HCT116 (cell line): ENCODE data around the gene TGM1. TPM values are rescaled to one million over a fixed set of nuclear protein-coding genes. Genes with fewer than 3 reads are reported as not detected.

ENCODE experiments used
- ATAC-seq: fragments of 200-7000 bp; cut with Tn5 transposase; 2 replicates; pipeline ENCODE4 v1.9.1; 2020; ENCODE audit warnings: mild to moderate bottlenecking, moderate library complexity
- BruUV-seq: library from RNA; stranded (reverse); fragments of 400-500 nt; replicated peaks from 2 replicates; lab custom pipeline; 2021; lab: Mats Ljungman, UMichigan
- CTCF ChIA-PET: fragments of 300-600 bp; sonication (Branson Sonifier 250); formaldehyde crosslinking; loops from one replicate; lab custom pipeline; 2021; ENCODE audit warnings: antibody characterized with exemption; lab: Charles Lee
- POLR2A ChIA-PET: fragments of 300-600, 350-600 bp; sonication (Branson Sonifier 250); formaldehyde crosslinking; loops from one replicate; lab custom pipeline; 2021; ENCODE audit warnings: antibody characterized with exemption; lab: Charles Lee
- RAD21 ChIA-PET, 2 experiments: fragments of 300-600 bp; sonication (Branson Sonifier 250); formaldehyde crosslinking; loops; one replicate each; lab custom pipeline; 2023; ENCODE audit warnings: low total read pairs in 2 of 2; ENCODE audit not compliant: uncharacterized antibody in 2 of 2, unreplicated experiment in 2 of 2, low non-redundant PET in 1 of 2; lab: Charles Lee
- DNase-seq: peaks from one replicate; pipeline ENCODE4 v3.0.0-alpha.2; 2010; ENCODE audit warnings: low read depth, low spot score
- H2AFZ ChIP-seq: fragments of 200-600 bp; shearing (Covaris generic), sonication (generic); 2 replicates; pipeline ENCODE4 v1.6.1; 2017; ENCODE audit warnings: low read depth, mixed run types, mixed read lengths, antibody characterized with exemption, low read length; ENCODE audit not compliant: poor library complexity, severe bottlenecking
- H3K27ac ChIP-seq: 2 replicates; pipeline ENCODE4 v1.5.1; 2012; ENCODE audit warnings: low read depth, low read length
- H3K27me3 ChIP-seq: fragments of 200-600 bp; sonication (generic); 2 replicates; pipeline ENCODE4 v1.6.1; 2016; ENCODE audit warnings: mixed run types, low read length, mixed read lengths; ENCODE audit not compliant: insufficient read depth
- H3K36me3 ChIP-seq, 2 experiments: fragments of 200-500 bp in 1 of 2; fragments of 200-600 bp in 1 of 2; sonication (Bioruptor generic) in 1 of 2; sonication (generic) in 1 of 2; 2 replicates each; pipeline versions ENCODE4 v1.5.1 to v1.6.1; 2014 to 2016; ENCODE audit warnings: low read length in 2 of 2, inconsistent platforms in 1 of 2, mixed read lengths in 1 of 2, mixed run types in 1 of 2; ENCODE audit not compliant: insufficient read depth in 2 of 2, control insufficient read depth in 1 of 2
- H3K4me1 ChIP-seq, 2 experiments: fragments of 200-600 bp in 1 of 2; sonication (generic) in 1 of 2; 2 replicates each; pipeline versions ENCODE4 v1.5.1 to v1.6.1; 2012 to 2017; ENCODE audit warnings: low read length in 2 of 2, inconsistent platforms in 1 of 2, mild to moderate bottlenecking in 1 of 2, mixed read lengths in 1 of 2, mixed run types in 1 of 2, moderate library complexity in 1 of 2; ENCODE audit not compliant: insufficient read depth in 2 of 2, control insufficient read depth in 1 of 2
- H3K4me2 ChIP-seq: fragments of 200-600 bp; sonication (generic); 2 replicates; pipeline ENCODE4 v1.6.1; 2017; ENCODE audit warnings: mixed run types, low read length, mixed read lengths
- H3K4me3 ChIP-seq, 2 experiments: fragments of 200-600 bp in 1 of 2; sonication (generic) in 1 of 2; replicated peaks in 1 of 2; 2 replicates each; pipeline ENCODE4 v1.5.1; 2011 to 2016; ENCODE audit warnings: low read length in 2 of 2, control low read depth in 1 of 2, low read depth in 1 of 2, mild to moderate bottlenecking in 1 of 2, mixed read lengths in 1 of 2, mixed run types in 1 of 2
- H3K79me2 ChIP-seq: fragments of 200-600 bp; sonication (generic); 2 replicates; pipeline ENCODE4 v1.6.1; 2017; ENCODE audit warnings: mild to moderate bottlenecking, mixed run types, low read length, moderate library complexity, mixed read lengths; ENCODE audit not compliant: insufficient read depth
- H3K9ac ChIP-seq: fragments of 200-600 bp; sonication (generic); 2 replicates; pipeline ENCODE4 v1.6.1; 2016; ENCODE audit warnings: low read length, mixed read lengths
- H3K9me2 ChIP-seq: fragments of 200-600 bp; sonication (generic), shearing (Covaris generic); 2 replicates; pipeline ENCODE4 v1.6.1; 2017; ENCODE audit warnings: mixed run types, mild to moderate bottlenecking, moderate library complexity; ENCODE audit not compliant: insufficient read depth
- H3K9me3 ChIP-seq, 2 experiments: fragments of 200-500 bp in 1 of 2; fragments of 200-600 bp in 1 of 2; sonication (Bioruptor generic) in 1 of 2; sonication (generic) in 1 of 2; 2 replicates each; pipeline ENCODE4 v1.6.1; 2014 to 2017; ENCODE audit warnings: low read length in 2 of 2, mixed read lengths in 2 of 2, inconsistent platforms in 1 of 2, low read depth in 1 of 2, mild to moderate bottlenecking in 1 of 2, mixed run types in 1 of 2, moderate library complexity in 1 of 2; ENCODE audit not compliant: control insufficient read depth in 1 of 2, insufficient read depth in 1 of 2
- H4K20me1 ChIP-seq: fragments of 200-600 bp; sonication (generic), shearing (Covaris generic); 2 replicates; pipeline ENCODE4 v1.6.1; 2017; ENCODE audit warnings: mixed run types, mild to moderate bottlenecking, moderate library complexity; ENCODE audit not compliant: insufficient read depth
- EGR1 ChIP-seq: IDR thresholded peaks from 2 replicates; pipeline ENCODE4 v1.6.1; 2012; ENCODE audit warnings: low read depth
- EZH2 ChIP-seq: fragments of 200-600 bp; sonication (generic); IDR thresholded peaks from 2 replicates; pipeline ENCODE4 v1.6.1; 2017; ENCODE audit warnings: antibody characterized with exemption, mixed run types
- EZH2phosphoT487 ChIP-seq: fragments of 200-600 bp; IDR thresholded peaks from 2 replicates; pipeline ENCODE4 v1.6.1; 2018; ENCODE audit warnings: antibody characterized with exemption, borderline replicate concordance
- POLR2AphosphoS5 ChIP-seq: IDR thresholded peaks from 2 replicates; pipeline ENCODE4 v1.6.1; 2011; ENCODE audit warnings: mild to moderate bottlenecking, low read depth, low read length, moderate library complexity
- RAD21 ChIP-seq: IDR thresholded peaks from 2 replicates; pipeline ENCODE4 v1.6.1; 2012; ENCODE audit warnings: low read depth, mild to moderate bottlenecking
- SIN3A ChIP-seq: IDR thresholded peaks from 2 replicates; pipeline ENCODE4 v1.6.1; 2012; ENCODE audit warnings: low read depth
- SP1 ChIP-seq: IDR thresholded peaks from 2 replicates; pipeline ENCODE4 v1.6.1; 2012; ENCODE audit warnings: low read depth
- SRF ChIP-seq: IDR thresholded peaks from 2 replicates; pipeline ENCODE4 v1.6.1; 2012; ENCODE audit warnings: low read depth
- ZNF274 ChIP-seq: fragments of 200-500 bp; sonication (Bioruptor generic); IDR thresholded peaks from 2 replicates; pipeline ENCODE4 v1.6.1; 2014; ENCODE audit warnings: mild to moderate bottlenecking, low read depth, low read length, inconsistent platforms
- intact Hi-C: fragments of 100-400 bp; cut with micrococcal nuclease; formaldehyde crosslinking; loops from 2 replicates; pipeline ENCODE4 v1.10.0; 2022
- total RNA-seq: library from RNA; stranded (reverse); gene quantifications from one replicate; pipeline ENCODE4 v1.2.1, GENCODE V29; 2021; ENCODE audit not compliant: unreplicated experiment

The TGM1 gene
- total RNA-seq, 1 experiment from 2014 or later, result 5.6 TPM

GRCh38 chr14:24250354-24250753, 12.6 kb downstream of the TGM1 start:
- Histone ChIP-seq H3K36me3 (no peaks in the 10 kb centered on the region; a peak in 1 of 4 replicates), H3K4me1 (peaks cover 0 to 5% of the 10 kb centered on the region in 2 experiments; a peak in 1 of 4 replicates), H3K4me2 (no peak overlapping the region), H3K4me3 (no peak overlapping the region), H3K27me3 (no peaks in the 10 kb centered on the region), H3K9me3 (no peaks in the 10 kb centered on the region), H4K20me1 (no peaks in the 10 kb centered on the region)
- intact Hi-C loops, result no loop called here
- DNase-seq, result no peak
- CTCF ChIA-PET, result no interaction called here
- TF ChIP-seq POLR2AphosphoS5 (no peak), SP1 (no peak), EGR1 (no peak), EZH2 (no peak), RAD21 (no peak), SIN3A (no peak), EZH2phosphoT487 (no peak), SRF (no peak)
- TF ChIP-seq, all 23 proteins: peak for 0
- RAD21 ChIA-PET, result no interaction called here
- Histone ChIP-seq H3K27ac (no peak overlapping the region), H3K9me2 (no peaks in the 10 kb centered on the region), H2AFZ (no peak overlapping the region), H3K9ac (no peak overlapping the region), H3K79me2 (no peaks in the 10 kb centered on the region)
- no peak for ATAC-seq
- BruUV-seq, result no TSS peak
- POLR2A ChIA-PET, result interaction anchor here (1.7 kb wide), 1 partner anchor 8 kb away, joined by 7 read pairs; the partner anchor contains the start of gene TINF2

- H3K27ac ChIP-seq, result no peak overlapping the region
- DNase-seq (no peak), ATAC-seq (no peak)
- peaks cover 0 to 5% of the 10 kb centered on the region in 2 experiments; a peak in 1 of 4 replicates for H3K4me1 ChIP-seq
- H3K9ac ChIP-seq, result no peak overlapping the region
- RAD21 ChIA-PET, result no interaction called here
- no peaks in the 10 kb centered on the region for H3K36me3 ChIP-seq
- H3K9me3 ChIP-seq, result no peaks in the 10 kb centered on the region
- POLR2A ChIA-PET, result no interaction called here
- intact Hi-C loops, result no loop called here
- no peak overlapping the region for H3K4me3 ChIP-seq
- CTCF ChIA-PET, result no interaction called here
- H3K79me2 ChIP-seq, result no peaks in the 10 kb centered on the region
- H2AFZ ChIP-seq, result no peak overlapping the region
- no TSS peak for BruUV-seq
- no peak overlapping the region for H3K4me2 ChIP-seq
- no peaks in the 10 kb centered on the region for H3K9me2 ChIP-seq
- no peaks in the 10 kb centered on the region for H4K20me1 ChIP-seq
- TF ChIP-seq EGR1 (no peak), ZNF274 (no peak)
- no peaks in the 10 kb centered on the region for H3K27me3 ChIP-seq
Measured at GRCh38 chr14:24249230-24250021, 13.6 kb downstream of the TGM1 start.
